ENCODE results near the gene ARHGEF2.

ARHGEF2 gene

DNA sequence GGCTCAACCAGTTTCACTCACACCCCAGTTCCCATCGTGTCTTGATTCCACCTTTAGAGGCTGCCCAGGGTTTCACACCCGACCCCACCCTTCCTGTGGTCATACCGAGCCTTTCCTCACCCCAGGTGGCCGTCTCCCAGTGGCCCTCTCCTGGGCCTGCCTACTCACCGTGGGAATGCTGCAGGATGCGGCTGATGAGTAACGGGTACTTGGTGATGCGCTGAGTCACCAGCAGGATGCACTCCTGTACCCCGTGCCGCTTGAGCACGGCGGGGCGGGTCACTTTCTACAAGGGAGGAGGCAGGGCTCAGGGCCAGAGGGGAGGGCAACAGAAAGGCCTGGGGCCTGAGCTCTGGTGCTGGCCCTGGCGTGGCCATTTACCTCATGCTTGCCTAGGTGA, 16.4 kb downstream of the ARHGEF2 start:
- FAIRE-seq (no peak), DNase-seq (ENCODE audit: insufficient read length, low spot score) (no peak)
- TF ChIP-seq, protein P1, sequence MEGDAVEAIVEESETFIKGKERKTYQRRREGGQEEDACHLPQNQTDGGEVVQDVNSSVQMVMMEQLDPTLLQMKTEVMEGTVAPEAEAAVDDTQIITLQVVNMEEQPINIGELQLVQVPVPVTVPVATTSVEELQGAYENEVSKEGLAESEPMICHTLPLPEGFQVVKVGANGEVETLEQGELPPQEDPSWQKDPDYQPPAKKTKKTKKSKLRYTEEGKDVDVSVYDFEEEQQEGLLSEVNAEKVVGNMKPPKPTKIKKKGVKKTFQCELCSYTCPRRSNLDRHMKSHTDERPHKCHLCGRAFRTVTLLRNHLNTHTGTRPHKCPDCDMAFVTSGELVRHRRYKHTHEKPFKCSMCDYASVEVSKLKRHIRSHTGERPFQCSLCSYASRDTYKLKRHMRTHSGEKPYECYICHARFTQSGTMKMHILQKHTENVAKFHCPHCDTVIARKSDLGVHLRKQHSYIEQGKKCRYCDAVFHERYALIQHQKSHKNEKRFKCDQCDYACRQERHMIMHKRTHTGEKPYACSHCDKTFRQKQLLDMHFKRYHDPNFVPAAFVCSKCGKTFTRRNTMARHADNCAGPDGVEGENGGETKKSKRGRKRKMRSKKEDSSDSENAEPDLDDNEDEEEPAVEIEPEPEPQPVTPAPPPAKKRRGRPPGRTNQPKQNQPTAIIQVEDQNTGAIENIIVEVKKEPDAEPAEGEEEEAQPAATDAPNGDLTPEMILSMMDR (IDR thresholded peaks at IDR 0.05; ENCODE audit: insufficient read depth, missing control alignments) = no peak

DNA sequence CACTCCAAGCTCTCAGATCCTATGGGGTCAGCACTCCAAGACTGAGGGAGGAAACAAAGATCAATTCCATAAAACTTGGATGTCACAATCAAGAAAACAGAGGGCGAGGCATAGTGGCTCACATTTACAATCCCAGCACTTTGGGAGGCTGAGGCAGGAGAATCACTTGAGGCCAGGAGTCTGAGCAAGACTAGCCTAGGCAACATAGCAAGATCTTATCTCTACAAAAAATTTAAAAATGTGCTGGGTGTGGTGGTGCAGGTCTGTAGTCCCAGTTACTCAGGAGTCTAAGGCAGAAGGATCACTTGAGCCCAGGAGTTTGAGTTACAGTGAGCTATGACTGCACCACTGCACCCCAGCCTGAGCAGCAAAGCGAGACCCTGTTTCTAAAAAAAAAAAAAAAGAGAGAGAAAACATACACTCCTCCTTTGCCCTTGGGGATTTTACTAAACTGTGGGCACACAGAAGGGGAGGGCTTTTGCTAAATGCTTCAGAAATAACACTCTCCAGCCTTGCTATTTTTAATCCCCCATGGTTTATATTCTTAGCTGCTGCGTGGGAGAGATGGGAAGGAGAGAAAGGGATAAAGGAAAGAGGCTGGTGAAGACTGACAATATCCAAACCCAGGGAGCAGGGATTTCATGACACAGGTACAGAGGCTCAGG, 18.1 kb downstream of the ARHGEF2 start:
- DNase-seq (ENCODE audit: insufficient read length, low spot score) (no peak), FAIRE-seq (no peak)
- TF ChIP-seq, protein P1 (IDR thresholded peaks at IDR 0.05; ENCODE audit: insufficient read depth, missing control alignments) = no peak

DNA sequence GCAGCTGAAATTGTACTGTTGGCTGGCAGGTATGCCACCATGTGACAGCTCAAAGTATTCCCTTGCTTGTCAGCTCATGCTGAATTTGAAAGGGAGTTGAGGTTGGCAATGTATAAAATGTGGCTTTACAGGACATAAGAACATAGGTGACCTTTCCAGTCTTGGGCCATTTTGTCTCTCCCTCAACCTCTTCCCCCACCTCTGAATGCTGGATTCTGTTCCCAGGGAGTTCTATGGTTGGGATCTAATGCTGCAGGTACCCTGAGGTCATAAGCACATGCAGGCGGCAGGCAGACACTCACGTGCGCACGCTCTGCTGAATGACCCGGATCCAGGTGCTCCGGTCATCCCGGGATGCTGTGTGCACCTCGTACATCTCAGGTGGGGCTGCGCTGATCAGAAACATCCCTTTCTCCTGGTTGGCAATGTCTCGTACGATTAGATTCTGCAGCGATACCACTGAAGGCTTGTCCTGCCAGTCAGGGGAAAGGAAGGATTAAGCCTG, 20.9 kb downstream of the ARHGEF2 start:
- TF ChIP-seq, protein P1 (IDR thresholded peaks at IDR 0.05; ENCODE audit: insufficient read depth, missing control alignments) = no peak
- DNase-seq (ENCODE audit: insufficient read length, low spot score) = no peak
- FAIRE-seq = no peak

GRCh38 chr1:155954645-155955044, 23.7 kb downstream of the ARHGEF2 start:
- FAIRE-seq (no peak), DNase-seq (ENCODE audit: insufficient read length, low spot score) (no peak)
- TF ChIP-seq, protein P1 (IDR thresholded peaks at IDR 0.05; ENCODE audit: insufficient read depth, missing control alignments) = no peak

DNA sequence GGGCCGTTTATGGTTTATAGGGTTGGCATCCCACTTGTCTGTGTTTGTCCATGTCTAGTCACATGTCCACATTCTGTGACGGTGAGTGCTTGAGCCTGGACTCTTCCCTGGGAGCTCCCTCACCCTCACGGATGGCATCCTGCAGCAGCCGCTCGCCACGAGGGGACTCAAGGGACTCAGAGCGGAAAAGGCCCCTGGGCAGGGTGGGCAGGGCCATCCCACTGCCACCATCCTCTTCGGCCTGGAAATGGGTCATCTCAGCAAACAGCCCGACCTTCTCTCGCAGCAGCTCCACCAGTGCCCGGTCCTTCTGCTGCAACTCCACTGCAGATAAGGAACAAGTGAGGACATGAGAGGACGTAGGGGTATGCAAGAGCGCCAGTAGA, 25.8 kb downstream of the ARHGEF2 start:
- TF ChIP-seq, protein P1 (IDR thresholded peaks at IDR 0.05; ENCODE audit: insufficient read depth, missing control alignments) = no peak
- FAIRE-seq (no peak), DNase-seq (ENCODE audit: insufficient read length, low spot score) (no peak)

DNA sequence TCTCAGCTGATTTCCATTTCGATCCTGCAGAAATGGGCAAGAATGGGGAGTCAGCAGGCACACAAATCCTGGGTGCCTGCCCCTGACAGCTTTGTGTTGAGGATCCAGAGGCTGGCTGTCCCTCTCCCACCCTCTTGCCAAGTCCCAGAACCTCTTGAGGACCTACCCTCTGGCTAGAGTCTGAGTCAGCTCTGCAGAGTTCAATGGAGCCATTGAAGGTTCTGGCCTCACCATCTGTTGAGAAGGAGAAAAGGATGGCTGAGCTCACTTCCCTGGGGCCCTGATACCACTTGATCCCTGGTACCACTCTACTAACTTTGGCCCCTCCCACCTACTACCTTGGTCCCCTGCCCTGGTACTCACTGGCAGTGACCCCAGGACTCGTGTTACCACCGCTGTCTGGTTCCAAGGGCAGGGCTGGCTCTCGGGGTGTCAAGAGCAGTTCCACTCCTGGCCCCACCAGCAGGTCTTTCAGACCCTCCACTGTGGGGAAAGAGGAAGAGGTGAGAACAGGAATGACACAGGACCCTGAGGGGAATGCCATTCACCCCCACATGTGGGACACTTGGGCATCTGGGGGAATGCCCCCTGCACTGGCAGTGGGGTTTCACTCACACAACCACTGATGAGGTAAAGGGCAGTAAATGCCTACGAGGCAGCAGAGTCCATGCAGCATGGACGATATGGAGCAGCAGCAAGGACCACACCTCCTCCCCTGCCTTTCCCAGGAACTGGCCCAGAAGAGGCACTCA, 26.4 kb downstream of the ARHGEF2 start:
- FAIRE-seq (no peak), DNase-seq (ENCODE audit: insufficient read length, low spot score) (no peak)
- TF ChIP-seq, protein P1 (IDR thresholded peaks at IDR 0.05; ENCODE audit: insufficient read depth, missing control alignments) = no peak

DNA sequence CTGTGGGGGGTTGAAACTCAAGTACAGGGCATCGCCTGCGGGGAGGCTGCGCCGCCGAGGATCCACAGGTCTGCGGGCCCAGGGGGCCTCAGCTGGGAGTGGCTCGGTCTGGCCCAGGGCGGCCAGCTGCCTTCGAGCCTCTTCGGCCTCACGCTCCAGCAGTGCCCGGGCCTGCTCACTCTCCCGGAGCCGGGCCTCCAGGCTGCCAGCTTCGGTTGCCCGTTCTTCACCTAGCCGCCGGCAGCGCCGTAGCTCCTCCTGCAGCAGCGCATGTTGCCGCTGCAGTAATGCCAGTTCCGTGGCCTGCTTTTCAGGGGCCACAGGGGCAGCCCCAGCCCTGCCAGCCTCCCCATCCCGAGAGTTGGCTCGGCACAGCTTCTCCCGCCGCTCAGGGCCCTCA, 27.5 kb downstream of the ARHGEF2 start:
- TF ChIP-seq, protein P1 (IDR thresholded peaks at IDR 0.05; ENCODE audit: insufficient read depth, missing control alignments) = no peak
- DNase-seq (ENCODE audit: insufficient read length, low spot score) (no peak), FAIRE-seq (no peak)

Measured in D721Med (cell line).